Brain pericyte (primary cell): ENCODE measurements around the gene C2.
"Not testable (repeated sequence)": the region's sequence is repeated elsewhere in the genome, so short reads cannot be mapped to it uniquely, and the experiment has no call there.

Source experiments
- DNase-seq: peaks from one replicate; pipeline ENCODE4 v3.0.0-alpha.2; 2012; ENCODE audit warnings: low read depth, low spot score

Gene C2

GRCh38 chr6:31956796-31957195 is 29.3 kb downstream of the C2 start:
- no peak for DNase-seq

GRCh38 chr6:31958412-31958740 is 30.9 kb downstream of the C2 start:
- no peak for DNase-seq

- peak; percentile 96 for DNase-seq
Observed at GRCh38 chr6:31958741-31959739, 31.5 kb downstream of the C2 start, which contains the start of the genes NELFE and SKIC2. Gene NELFE, minus strand, starts transcription at chr6:31958971. Its CDS starts 525 bp downstream, at chr6:31958446. Gene SKIC2, plus strand, starts transcription at chr6:31959175. Its CDS starts 18 bp downstream, at chr6:31959193.

GRCh38 chr6:31961616-31962015 is 34.1 kb downstream of the C2 start:
- no peak for DNase-seq

- DNase-seq = no peak
Observed at GRCh38 chr6:31963921-31964320, 36.4 kb downstream of the C2 start.

- DNase-seq = no peak
Observed at GRCh38 chr6:31965700-31966099, 38.2 kb downstream of the C2 start.

- no peak for DNase-seq
Observed at GRCh38 chr6:31966506-31966905, 39.0 kb downstream of the C2 start.

- no peak for DNase-seq
Observed at GRCh38 chr6:31966997-31967925, 39.7 kb downstream of the C2 start.

- DNase-seq = no peak
Observed at GRCh38 chr6:31967926-31968320, 40.4 kb downstream of the C2 start.

- no peak for DNase-seq
Observed at GRCh38 chr6:31968326-31968725, 40.8 kb downstream of the C2 start.

GRCh38 chr6:31968791-31969711 is 41.5 kb downstream of the C2 start:
- no peak for DNase-seq

GRCh38 chr6:31969712-31970603 is 42.4 kb downstream of the C2 start:
- no peak for DNase-seq

GRCh38 chr6:31970604-31971271 is 43.2 kb downstream of the C2 start:
- no peak for DNase-seq

- DNase-seq = no peak
Observed at GRCh38 chr6:31971279-31971992, 43.9 kb downstream of the C2 start.

- DNase-seq = peak; percentile 93
Observed at GRCh38 chr6:31971993-31972708, 44.6 kb downstream of the C2 start, which contains the start of gene DXO. Gene DXO, minus strand, starts transcription at chr6:31972138. Its CDS starts 463 bp downstream, at chr6:31971675.

GRCh38 chr6:31972709-31973350 is 45.3 kb downstream of the C2 start:
- no peak for DNase-seq

- not testable (repeated sequence) for DNase-seq
Observed at GRCh38 chr6:31976065-31976464, 48.5 kb downstream of the C2 start.
